PFSK-1 (cell line): ENCODE measurements around the gene CASTOR1.

Source experiments
- FOXP2 ChIP-seq: optimal IDR thresholded peaks from 2 replicates; pipeline ENCODE3; 2011; ENCODE audit warnings: borderline replicate concordance, control low read depth, inconsistent platforms; ENCODE audit not compliant: insufficient read depth; ENCODE audit errors: extremely low read length, extremely low read depth
- POLR2AphosphoS5 ChIP-seq: IDR thresholded peaks from 2 replicates; pipeline ENCODE4 v1.6.1; 2012; ENCODE audit warnings: low read depth, mild to moderate bottlenecking, control low read depth, low read length, moderate library complexity
- SIN3A ChIP-seq: IDR thresholded peaks from 2 replicates; pipeline ENCODE4 v1.6.1; 2012; ENCODE audit warnings: mild to moderate bottlenecking, low read length, moderate library complexity, borderline replicate concordance; ENCODE audit not compliant: insufficient read depth
- TAF1 ChIP-seq: IDR thresholded peaks from 2 replicates; pipeline ENCODE4 v1.6.1; 2012; ENCODE audit warnings: low read length, control low read depth, borderline replicate concordance; ENCODE audit not compliant: insufficient read depth
- TF ChIP-seq, protein P1 (sequence below), 2 experiments: IDR thresholded peaks; 2 replicates each; pipeline versions ENCODE4 v1.6.1 to v1.8.0; 2011 to 2012; ENCODE audit warnings: low read depth in 2 of 2, low read length in 2 of 2, control low read depth in 1 of 2, inconsistent platforms in 1 of 2, mild to moderate bottlenecking in 1 of 2, moderate library complexity in 1 of 2; ENCODE audit not compliant: insufficient read depth in 1 of 2

Gene CASTOR1

DNA sequence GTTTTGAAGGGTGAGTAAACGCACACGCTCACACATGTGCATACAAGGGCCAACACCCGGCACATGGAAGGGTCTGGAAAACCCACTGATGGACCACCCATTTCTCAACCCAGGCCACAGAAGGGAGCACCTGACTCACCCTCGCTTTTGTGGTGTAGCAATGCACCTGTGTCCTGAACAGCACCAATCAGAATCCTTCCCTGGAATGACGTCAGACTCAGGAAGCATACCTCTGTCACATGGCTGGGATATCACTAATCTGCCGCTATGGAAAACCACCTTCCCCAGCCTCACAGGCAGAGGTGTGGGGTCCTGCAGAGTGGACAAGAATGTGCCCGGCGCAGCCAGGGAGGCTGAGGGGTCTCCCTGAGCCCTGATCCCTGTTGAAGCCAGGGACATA, 13.7 kb downstream of the CASTOR1 start:
- TF ChIP-seq TAF1 (no peak), FOXP2 (no peak), POLR2AphosphoS5 (no peak), SIN3A (no peak)
- TF ChIP-seq, protein P1, sequence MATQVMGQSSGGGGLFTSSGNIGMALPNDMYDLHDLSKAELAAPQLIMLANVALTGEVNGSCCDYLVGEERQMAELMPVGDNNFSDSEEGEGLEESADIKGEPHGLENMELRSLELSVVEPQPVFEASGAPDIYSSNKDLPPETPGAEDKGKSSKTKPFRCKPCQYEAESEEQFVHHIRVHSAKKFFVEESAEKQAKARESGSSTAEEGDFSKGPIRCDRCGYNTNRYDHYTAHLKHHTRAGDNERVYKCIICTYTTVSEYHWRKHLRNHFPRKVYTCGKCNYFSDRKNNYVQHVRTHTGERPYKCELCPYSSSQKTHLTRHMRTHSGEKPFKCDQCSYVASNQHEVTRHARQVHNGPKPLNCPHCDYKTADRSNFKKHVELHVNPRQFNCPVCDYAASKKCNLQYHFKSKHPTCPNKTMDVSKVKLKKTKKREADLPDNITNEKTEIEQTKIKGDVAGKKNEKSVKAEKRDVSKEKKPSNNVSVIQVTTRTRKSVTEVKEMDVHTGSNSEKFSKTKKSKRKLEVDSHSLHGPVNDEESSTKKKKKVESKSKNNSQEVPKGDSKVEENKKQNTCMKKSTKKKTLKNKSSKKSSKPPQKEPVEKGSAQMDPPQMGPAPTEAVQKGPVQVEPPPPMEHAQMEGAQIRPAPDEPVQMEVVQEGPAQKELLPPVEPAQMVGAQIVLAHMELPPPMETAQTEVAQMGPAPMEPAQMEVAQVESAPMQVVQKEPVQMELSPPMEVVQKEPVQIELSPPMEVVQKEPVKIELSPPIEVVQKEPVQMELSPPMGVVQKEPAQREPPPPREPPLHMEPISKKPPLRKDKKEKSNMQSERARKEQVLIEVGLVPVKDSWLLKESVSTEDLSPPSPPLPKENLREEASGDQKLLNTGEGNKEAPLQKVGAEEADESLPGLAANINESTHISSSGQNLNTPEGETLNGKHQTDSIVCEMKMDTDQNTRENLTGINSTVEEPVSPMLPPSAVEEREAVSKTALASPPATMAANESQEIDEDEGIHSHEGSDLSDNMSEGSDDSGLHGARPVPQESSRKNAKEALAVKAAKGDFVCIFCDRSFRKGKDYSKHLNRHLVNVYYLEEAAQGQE (IDR thresholded peaks at IDR 0.05; ENCODE audit: insufficient read depth in 1 of 2, low read depth in 2 of 2, low read length in 2 of 2) = no peak

DNA sequence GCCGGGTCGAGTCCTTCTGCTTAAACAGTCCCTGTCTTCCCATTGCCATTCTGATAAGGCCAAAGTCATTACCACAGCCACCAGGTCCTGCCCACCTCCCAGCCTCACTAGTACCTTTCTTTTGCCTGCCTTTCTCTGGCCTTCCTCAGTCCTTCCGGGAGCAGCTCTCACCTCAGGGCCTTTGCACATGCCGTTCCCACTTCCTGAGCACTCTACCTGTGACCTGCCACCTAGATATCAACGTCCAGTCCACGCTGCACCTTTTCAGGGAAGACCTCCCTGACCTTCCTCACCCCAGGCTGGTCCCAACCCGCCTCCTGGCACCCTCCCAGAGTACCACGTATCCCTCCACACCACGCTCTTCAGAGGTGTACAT, 14.9 kb downstream of the CASTOR1 start:
- TF ChIP-seq POLR2AphosphoS5 (no peak), TAF1 (no peak), FOXP2 (no peak), SIN3A (no peak)
- TF ChIP-seq, protein P1 (IDR thresholded peaks at IDR 0.05; ENCODE audit: insufficient read depth in 1 of 2, low read depth in 2 of 2, low read length in 2 of 2) = no peak

DNA sequence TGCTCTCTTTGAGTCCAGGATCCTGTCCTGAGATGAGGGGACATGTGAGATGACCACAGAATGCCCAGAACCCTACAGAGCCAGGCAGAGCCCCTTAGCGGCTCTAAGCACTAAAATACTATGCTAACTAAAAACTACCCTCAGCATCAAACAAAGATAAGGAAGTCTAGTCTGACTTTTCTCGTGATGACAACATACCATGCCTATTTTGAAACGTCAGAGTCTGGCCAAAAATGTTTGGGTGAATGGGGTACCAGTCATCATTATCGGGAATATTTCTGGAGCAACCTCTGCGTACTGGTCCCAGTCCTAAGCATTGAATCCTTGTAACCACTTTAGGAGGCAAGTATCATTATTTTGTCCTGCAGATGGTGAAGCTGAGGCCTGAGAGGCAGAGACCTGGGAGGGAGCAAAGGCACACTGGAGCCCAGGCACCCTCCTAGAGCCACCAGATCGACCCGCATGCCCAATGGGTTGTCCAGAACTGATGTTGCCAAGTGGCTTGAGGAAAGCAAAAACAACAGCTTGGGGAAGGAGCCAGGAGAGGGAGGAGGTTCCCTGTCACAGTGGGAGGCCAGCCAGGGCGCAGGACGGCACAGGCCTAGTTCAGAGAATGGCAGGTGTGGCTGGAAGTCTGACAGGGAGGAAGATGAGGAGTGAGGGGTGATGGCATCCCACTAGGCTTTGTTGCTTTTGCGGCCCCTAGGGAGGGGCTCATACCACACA, 15.4 kb downstream of the CASTOR1 start:
- TF ChIP-seq POLR2AphosphoS5 = no peak
- no peak for TF ChIP-seq SIN3A
- TF ChIP-seq TAF1 = no peak
- no peak for TF ChIP-seq FOXP2
- TF ChIP-seq, protein P1 (IDR thresholded peaks at IDR 0.05; ENCODE audit: insufficient read depth in 1 of 2, low read depth in 2 of 2, low read length in 2 of 2) = no peak

DNA sequence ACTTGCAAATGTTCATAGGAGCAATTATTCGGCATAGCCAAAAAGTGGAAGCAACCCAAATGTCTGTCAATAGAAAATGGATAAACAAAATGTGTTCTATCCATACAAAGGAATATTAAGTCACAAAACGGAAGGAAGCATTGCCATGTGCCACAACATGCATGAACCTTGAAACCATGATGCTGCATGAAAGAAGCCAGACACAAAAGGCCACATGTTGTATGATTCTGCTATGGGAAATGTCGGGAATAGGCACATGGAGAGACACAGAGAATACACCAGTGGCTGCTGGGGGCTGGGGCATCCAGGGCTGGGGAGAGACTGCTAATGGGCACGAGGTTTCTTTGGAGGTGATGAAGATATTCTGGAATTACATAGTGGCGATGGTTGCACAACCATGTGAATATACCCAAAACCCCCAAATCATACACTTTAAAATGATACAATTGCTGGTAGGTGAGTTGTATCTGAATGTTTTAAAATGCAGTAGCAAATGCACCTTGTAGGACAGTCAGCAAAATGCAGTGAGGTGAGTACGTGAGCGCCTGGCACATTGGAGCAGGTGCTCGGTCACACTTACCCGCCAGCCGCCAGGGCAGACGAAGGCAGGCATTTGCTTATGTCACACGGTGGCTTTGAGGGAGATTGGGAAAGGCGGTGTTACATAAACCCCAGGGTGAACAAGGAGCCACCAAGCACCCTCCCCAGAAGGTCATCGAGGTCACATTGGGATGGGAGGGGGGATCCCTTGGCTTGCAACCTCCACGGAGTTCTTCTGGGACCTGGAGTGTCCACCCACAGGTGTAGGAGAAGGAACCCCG, 16.3 kb downstream of the CASTOR1 start:
- TF ChIP-seq FOXP2 (no peak), SIN3A (no peak), POLR2AphosphoS5 (no peak), TAF1 (no peak)
- TF ChIP-seq, protein P1 (IDR thresholded peaks at IDR 0.05; ENCODE audit: insufficient read depth in 1 of 2, low read depth in 2 of 2, low read length in 2 of 2) = no peak
